GM12878 (cell line): ENCODE measurements around the gene TMEM181. TPM values are rescaled to one million over a fixed set of nuclear protein-coding genes. Genes with fewer than 3 reads are reported as not detected.

Source experiments
- ATAC-seq: fragments of 200-7000 bp; cut with Tn5 transposase; 3 replicates; pipeline ENCODE4 v1.9.1; 2020; ENCODE audit warnings: mild to moderate bottlenecking, moderate library complexity
- BruUV-seq: library from RNA; stranded (reverse); fragments of 400-500 nt; replicated peaks from 2 replicates; lab custom pipeline; 2021; lab: Mats Ljungman, UMichigan
- CTCF ChIA-PET: fragments of 300-600 bp; sonication (Branson Sonifier 250); formaldehyde crosslinking; extraction: SDS; loops from one replicate; lab custom pipeline; 2021; ENCODE audit warnings: inconsistent platforms; lab: Yijun Ruan, JAX
- POLR2A ChIA-PET: fragments of 350-600 bp; formaldehyde crosslinking; extraction: SDS; loops from one replicate; lab custom pipeline; 2021; ENCODE audit warnings: inconsistent platforms; lab: Charles Lee
- RAD21 ChIA-PET: fragments of 300-600 bp; sonication (Branson Sonifier 250); formaldehyde crosslinking; loops from one replicate; lab custom pipeline; 2023; ENCODE audit warnings: antibody characterized with exemption; ENCODE audit not compliant: unreplicated experiment; lab: Charles Lee
- SMC1A ChIA-PET: fragments of 300-600 bp; sonication (Branson Sonifier 250); formaldehyde crosslinking; loops from one replicate; lab custom pipeline; 2023; ENCODE audit not compliant: unreplicated experiment, uncharacterized antibody; lab: Charles Lee
- DNase-seq: peaks from one replicate; pipeline ENCODE4 v3.0.0-alpha.2; 2011; ENCODE audit warnings: low read depth, low spot score
- FAIRE-seq: peaks from 3 replicates; lab custom pipeline; 2011; peaks lifted over from hg19 to GRCh38; lab: Jason Lieb, UNC
- H2AFZ ChIP-seq: 2 replicates; pipeline ENCODE4 v1.6.0; 2011; ENCODE audit warnings: low read depth, low read length, control low read depth; ENCODE audit not compliant: control insufficient read depth
- H3K27ac ChIP-seq: 2 replicates; pipeline ENCODE4 v1.5.1; 2011; ENCODE audit warnings: control low read depth; ENCODE audit not compliant: control insufficient read depth, insufficient read depth
- H3K27me3 ChIP-seq, 2 experiments: replicated peaks in 1 of 2; 2 replicates each; pipeline versions ENCODE4 v1.6.0 to v1.6.1; 2011; ENCODE audit warnings: low read length in 1 of 2; ENCODE audit not compliant: control insufficient read depth in 2 of 2, insufficient read depth in 2 of 2
- H3K36me3 ChIP-seq, 2 experiments: 2 replicates each; pipeline ENCODE4 v1.5.1; 2011; ENCODE audit warnings: low read length in 1 of 2; ENCODE audit not compliant: control insufficient read depth in 2 of 2, insufficient read depth in 2 of 2
- H3K4me1 ChIP-seq: 2 replicates; pipeline ENCODE4 v1.6.1; 2011; ENCODE audit warnings: mild to moderate bottlenecking, low read length, moderate library complexity, mixed read lengths; ENCODE audit not compliant: control insufficient read depth, insufficient read depth
- H3K4me2 ChIP-seq: 2 replicates; pipeline ENCODE4 v1.6.0; 2011; ENCODE audit warnings: control low read depth; ENCODE audit not compliant: control insufficient read depth, insufficient read depth
- H3K4me3 ChIP-seq: fragments of 200-600 bp; sonication (generic); 2 replicates; pipeline ENCODE4 v1.5.1; 2016
- H3K79me2 ChIP-seq: 2 replicates; pipeline ENCODE4 v1.6.0; 2011; ENCODE audit warnings: low read length; ENCODE audit not compliant: control insufficient read depth, insufficient read depth
- H3K9ac ChIP-seq: 2 replicates; pipeline ENCODE4 v1.8.0; 2011; ENCODE audit warnings: low read length, control low read depth, mixed read lengths; ENCODE audit not compliant: control insufficient read depth, insufficient read depth
- H3K9me3 ChIP-seq: replicated peaks from 3 replicates; pipeline ENCODE4 v1.5.1; 2011; ENCODE audit warnings: mild to moderate bottlenecking, low read length; ENCODE audit not compliant: control insufficient read depth, insufficient read depth
- H4K20me1 ChIP-seq: 2 replicates; pipeline ENCODE4 v1.6.0; 2011; ENCODE audit not compliant: control insufficient read depth, insufficient read depth
- ATF3 ChIP-seq: IDR thresholded peaks from 2 replicates; pipeline ENCODE4 v1.6.1; 2011; ENCODE audit warnings: low read depth, mild to moderate bottlenecking, low read length, moderate library complexity, borderline replicate concordance; ENCODE audit errors: extremely low read depth
- BACH1 ChIP-seq: fragments of 450-650 bp; IDR thresholded peaks from 2 replicates; pipeline ENCODE4 v1.6.1; 2017; ENCODE audit warnings: mild to moderate bottlenecking, borderline replicate concordance
- CREB1 ChIP-seq: IDR thresholded peaks from 2 replicates; pipeline ENCODE4 v1.6.1; 2012; ENCODE audit warnings: low read depth, mild to moderate bottlenecking, inconsistent platforms
- PBX3 ChIP-seq: IDR thresholded peaks from 2 replicates; pipeline ENCODE4 v1.6.1; 2011; ENCODE audit warnings: mild to moderate bottlenecking, low read depth, low read length, moderate library complexity; ENCODE audit not compliant: insufficient replicate concordance
- ZBTB4 ChIP-seq: fragments of 450-650 bp; formaldehyde crosslinking; IDR thresholded peaks from 2 replicates; pipeline ENCODE4 v1.4.0; 2022; ENCODE audit warnings: mild to moderate bottlenecking, moderate library complexity
- WGBS: methylation state at CpG from one replicate; pipeline ENCODE4 v1.1.6; 2016; ENCODE audit warnings: low lambda C conversion rate; ENCODE audit not compliant: insufficient replicate concordance, insufficient coverage; ENCODE audit errors: missing lambda C conversion rate; 5-methylcytosine and 5-hydroxymethylcytosine counted together
- in situ Hi-C: fragments of 300-500 bp; cut with MboI; formaldehyde crosslinking; loops from 9 replicates; pipeline ENCODE4 v1.14.3; 2018; ENCODE audit warnings: mixed read lengths
- intact Hi-C: fragments of 100-400 bp; cut with micrococcal nuclease; formaldehyde crosslinking; loops from one replicate; pipeline ENCODE4 v1.14.2; 2022; ENCODE audit not compliant: unreplicated experiment
- polyA plus RNA-seq, 11 experiments: library from polyadenylated mRNA; depleted of rRNA in 4 of 11; unstranded in 6 of 11; stranded (reverse) in 5 of 11; fragments of >200 nt; fragmentation: Nextera tagmentation in 4 of 11; fragmentation: Illumina TruSeq in 1 of 11; extraction: Ambion mirVana in 4 of 11; extraction: Trizol in 1 of 11; gene quantifications; 1 replicate in 1 of 11; 2 replicates in 10 of 11; pipeline versions ENCODE4 v1.2.1 to v1.2.3, GENCODE V29; 2011 to 2016; ENCODE audit warnings: inconsistent platforms in 2 of 11, missing spikeins in 2 of 11, low read depth in 1 of 11
- total RNA-seq, 4 experiments: library from RNA; depleted of rRNA in 3 of 4; stranded (reverse); fragments of >200 nt in 3 of 4; fragmentation: Illumina TruSeq in 1 of 4; extraction: Trizol in 1 of 4; gene quantifications; 2 replicates each; pipeline versions ENCODE4 v1.2.1 to v1.2.3, GENCODE V29; 2013 to 2021

Gene TMEM181
- total and polyA plus RNA-seq, 10 of the 15 experiments (the other 5 are each of a cell fraction or from before 2014, with no cell fraction given), result 1.5 to 7.9 (median 5.2) TPM

- H2AFZ ChIP-seq, result no peak overlapping the region
- H4K20me1 ChIP-seq, result no peaks in the 10 kb centered on the region
- H3K27me3 ChIP-seq, result no peaks in the 10 kb centered on the region
- ChIA-PET CTCF (interaction anchor here (0.6 to 1.1 kb wide), 2 partner anchors 22 to 370 kb away, joined by 3 read pairs; no protein-coding TSS in a partner anchor), RAD21 (no interaction called here), SMC1A (interaction anchor here (0.9 to 1.1 kb wide), 2 partner anchors 62 to 66 kb away, joined by 3 to 4 read pairs; no protein-coding TSS in a partner anchor), POLR2A (no interaction called here)
- no TSS peak for BruUV-seq
- 98% methylated on average over 8 of the region's 8 CpGs for WGBS
- no peak for TF ChIP-seq CREB1
- no peak for TF ChIP-seq ZBTB4
- TF ChIP-seq ATF3, result no peak
- TF ChIP-seq PBX3, result no peak
- no peak for TF ChIP-seq BACH1
- DNase-seq (no peak), FAIRE-seq (no peak), ATAC-seq (no peak)
- H3K4me2 ChIP-seq, result no peak overlapping the region
- H3K36me3 ChIP-seq, result peaks cover 11 to 18% of the 10 kb centered on the region in 2 experiments
- no peak overlapping the region for H3K27ac ChIP-seq
- H3K9ac ChIP-seq, result no peak overlapping the region
- in situ Hi-C loops, result no loop called here
- intact Hi-C loops, result no loop called here
- no peaks in the 10 kb centered on the region for H3K4me1 ChIP-seq
- H3K79me2 ChIP-seq, result no peaks in the 10 kb centered on the region
- H3K9me3 ChIP-seq, result no peaks in the 10 kb centered on the region
- no peak overlapping the region for H3K4me3 ChIP-seq
Measured at GRCh38 chr6:158584236-158584651, 24.4 kb downstream of the TMEM181 start.
